GM18868 (cell line): Measurements from ENCODE around the gene NEB.
A peak's percentile ranks its signal among the peaks of the same experiment; 100 is the strongest.
"Not testable (repeated sequence)": the region's sequence is repeated elsewhere in the genome, so short reads cannot be mapped to it uniquely, and the experiment has no call there.

Experiments used
- ATAC-seq: cut with Tn5 transposase; IDR thresholded peaks from one replicate; pipeline ENCODE4 v1.9.1; 2021; ENCODE audit warnings: mild to moderate bottlenecking, moderate library complexity; ENCODE audit not compliant: unreplicated experiment

Gene NEB

DNA sequence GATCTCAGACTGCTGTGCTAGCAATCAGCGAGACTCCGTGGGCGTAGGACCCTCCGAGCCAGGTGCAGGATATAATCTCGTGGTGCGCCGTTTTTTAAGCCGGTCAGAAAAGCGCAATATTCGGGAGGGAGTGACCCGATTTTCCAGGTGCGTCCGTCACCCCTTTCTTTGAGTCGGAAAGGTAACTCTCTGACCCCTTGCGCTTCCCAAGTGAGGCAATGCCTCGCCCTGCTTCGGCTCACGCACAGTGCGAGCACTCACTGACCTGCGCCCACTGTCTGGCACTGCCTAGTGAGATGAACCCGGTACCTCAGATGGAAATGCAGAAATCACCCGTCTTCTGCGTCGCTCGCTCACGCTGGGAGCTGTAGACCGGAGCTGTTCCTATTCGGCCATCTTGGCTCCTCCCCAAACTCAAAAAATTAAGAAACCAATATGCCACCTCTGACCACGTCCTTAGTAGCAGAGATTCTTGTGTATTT lies 29.8 kb downstream of the NEB start:
- not testable (repeated sequence) for ATAC-seq

DNA sequence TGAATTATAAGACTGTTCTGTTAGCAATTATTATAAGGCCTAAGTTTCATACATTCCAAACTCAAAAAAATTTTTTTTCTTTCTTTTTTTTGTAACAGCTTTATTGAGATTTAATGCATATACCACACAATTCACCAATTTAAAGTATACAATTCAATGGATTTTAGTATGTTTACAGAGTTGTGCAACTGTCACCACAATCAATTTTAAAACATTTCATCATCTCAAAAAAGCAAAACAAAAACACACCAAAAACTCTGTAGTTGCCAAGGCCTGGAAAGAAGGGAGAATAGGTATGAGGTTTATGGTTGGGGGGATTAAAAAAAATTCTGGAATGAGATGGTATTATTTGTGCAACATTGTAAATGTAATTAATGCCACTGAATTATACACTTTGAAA lies 36.1 kb downstream of the NEB start:
- not testable (repeated sequence) for ATAC-seq

DNA sequence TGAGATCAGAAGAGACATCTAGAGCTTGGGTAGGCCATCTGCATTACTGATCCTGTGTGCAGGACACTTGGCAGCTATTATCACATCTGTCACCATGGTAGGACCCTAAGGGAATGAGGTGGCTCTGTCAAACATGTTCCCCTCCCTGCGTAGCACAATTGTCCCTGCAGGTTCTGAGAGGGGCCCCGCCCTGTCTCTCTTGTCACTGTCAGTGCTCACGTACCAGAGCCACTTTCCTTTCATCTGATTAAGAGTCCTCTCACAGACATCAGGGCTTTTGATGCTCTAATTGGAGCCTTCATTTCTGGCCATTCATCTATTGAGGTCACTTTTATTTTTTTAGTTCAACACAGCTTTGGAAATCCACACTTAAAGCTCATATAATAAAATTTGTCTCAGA lies 38.5 kb downstream of the NEB start:
- ATAC-seq = no peak

DNA sequence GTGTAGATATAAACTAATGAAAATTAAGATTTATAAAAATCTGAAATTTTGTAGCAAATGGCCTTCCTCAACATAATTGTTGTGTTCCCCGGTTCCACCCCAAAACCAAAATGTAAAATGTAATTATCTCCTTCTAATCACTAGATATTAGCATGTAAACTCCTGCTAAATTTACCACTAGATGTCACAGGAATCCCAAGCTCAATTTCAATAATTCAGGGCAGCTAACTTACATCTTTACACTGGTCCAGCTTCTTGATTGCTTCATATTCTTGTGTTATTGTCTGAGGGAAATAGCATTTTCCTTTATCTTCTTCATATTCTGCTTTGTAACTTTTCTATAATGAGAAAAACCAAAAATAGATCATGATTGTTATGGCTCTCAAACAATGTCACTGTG lies 42.6 kb downstream of the NEB start:
- no peak for ATAC-seq

DNA sequence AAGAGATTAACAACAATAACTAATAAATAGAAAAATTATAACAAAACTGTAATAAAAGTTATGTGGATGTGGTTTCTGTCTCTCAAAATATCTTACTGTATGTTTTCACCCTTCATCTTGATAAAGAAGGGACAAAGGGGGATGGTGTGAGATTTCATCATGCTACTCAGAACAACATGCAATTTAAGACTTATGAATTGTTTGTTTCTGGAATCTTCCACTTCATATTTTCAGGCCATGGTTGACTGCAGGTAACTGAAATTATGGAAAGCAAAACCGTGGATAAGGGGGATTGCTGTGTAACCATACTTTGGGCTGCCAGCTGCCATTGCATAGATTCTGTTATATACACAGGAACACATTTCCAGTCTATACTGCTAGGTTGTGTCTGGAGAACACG lies 45.6 kb downstream of the NEB start:
- ATAC-seq = no peak

DNA sequence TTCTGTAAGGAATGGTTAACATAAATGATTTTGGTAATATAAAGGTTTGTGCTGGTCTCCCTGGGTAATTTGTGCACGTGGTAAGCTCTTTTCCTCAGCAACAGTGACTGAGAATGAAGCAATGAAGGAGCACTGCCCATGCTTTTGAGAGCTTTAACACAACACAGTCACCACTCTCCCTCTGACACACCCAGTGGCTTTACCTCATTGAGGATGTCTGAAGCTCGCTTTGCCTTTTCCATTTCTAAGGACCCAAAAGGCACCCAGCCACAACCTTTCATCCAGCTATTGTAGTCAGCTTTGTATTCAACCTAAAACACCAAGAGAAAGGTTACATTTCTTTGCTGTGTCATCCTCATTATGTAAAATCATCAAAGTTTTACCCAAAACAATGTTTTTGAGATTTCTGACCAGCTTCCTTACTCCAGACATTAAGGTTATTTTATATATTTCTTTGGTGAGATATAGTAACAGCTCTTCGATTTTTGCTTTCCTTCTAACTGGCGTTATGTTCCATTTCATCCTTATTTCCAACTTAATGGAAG lies 51.7 kb downstream of the NEB start:
- no peak for ATAC-seq

DNA sequence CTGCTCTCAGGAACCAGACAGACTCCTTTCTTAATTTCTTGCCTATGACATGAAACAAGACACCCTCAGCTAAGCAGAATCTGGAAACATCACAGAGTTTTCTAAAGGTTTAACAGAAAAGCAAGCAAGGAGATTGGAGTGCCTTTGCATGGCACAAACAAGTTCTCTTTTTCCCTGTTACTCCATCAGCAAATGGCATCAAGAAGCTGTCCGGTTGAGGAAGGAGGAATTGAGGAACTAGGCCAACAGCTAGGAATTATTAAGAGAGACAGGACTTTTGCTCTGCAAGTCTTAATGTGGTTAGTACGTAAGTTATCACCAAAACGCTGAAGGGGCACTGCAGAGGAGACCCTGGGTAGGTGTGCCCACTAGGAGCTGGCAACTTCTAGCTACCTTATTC lies 53.2 kb downstream of the NEB start:
- no peak for ATAC-seq

DNA sequence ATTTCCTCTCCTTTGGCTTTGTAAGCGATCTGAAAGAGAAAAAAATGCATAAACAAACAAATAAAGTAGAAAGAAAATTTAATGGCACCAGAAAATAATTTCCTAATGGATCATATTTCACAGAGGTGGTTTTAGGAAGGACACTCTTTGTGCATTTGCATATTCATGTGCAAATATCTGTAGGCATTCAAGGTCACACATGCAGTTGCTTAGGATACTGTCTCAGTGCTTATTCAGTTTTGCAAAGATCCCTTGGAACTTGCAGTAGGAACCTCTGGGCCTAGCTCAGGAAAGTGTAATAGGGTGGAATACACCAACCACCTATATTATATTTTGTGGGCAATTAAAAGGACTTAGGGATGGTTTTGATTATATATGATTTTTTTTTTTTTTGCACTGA lies 54.3 kb downstream of the NEB start:
- ATAC-seq = no peak

DNA sequence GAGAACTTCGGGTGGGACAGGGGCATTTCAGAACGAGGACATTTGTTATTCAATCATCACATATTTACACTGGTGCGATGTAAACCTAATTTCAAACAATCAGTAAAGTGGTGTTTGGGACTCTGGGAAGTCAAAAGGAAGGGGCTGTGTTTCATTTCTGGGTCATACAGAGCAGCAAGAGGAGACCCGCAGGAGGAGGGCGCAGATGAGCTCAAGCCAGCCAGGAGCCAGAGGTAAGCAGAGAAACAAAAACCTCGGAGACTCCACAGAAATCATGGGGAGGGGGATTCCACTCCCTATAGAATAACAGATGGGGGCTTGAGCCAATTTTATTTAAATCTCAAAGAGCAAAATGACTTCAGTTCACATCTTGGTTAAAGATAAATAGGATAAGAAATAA lies 55.4 kb downstream of the NEB start:
- ATAC-seq = no peak

DNA sequence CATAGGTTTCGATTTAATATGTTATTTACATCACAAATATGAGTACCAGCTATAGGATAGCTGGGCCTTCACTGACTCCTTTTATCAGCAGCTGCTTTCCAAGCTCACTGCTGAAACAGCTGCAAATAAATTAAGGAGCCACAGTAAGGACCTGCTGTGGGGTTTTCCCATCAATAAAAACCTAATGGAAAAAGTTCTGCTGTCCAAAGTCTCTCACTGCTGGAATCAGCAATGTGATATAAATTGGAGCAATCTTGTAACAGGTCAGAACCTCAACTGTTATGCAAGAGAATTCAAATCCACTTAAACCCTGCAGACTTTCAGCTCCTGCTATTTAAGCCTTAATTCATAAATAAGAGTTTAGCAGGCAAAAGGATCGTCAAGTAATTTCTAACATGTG lies 61.3 kb downstream of the NEB start:
- no peak for ATAC-seq

DNA sequence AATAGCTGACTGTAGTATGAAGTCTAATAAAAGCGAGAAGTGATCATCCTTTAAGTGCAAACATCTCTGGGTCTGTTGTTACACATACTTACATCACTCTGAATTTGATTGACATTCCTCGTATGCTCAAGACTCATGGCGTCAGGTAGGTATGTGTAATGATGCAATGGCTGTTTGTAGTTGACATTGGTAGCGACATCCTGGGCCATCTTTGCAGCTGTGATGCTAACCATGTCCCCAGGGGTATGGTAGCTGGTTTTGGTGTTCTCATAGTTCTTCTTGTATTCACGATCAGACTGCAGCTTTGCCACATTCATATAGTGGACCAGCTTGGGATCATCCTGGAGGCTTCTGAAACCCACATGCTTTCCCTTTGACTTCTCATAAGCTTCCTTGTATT lies 62.0 kb downstream of the NEB start:
- ATAC-seq = no peak

DNA sequence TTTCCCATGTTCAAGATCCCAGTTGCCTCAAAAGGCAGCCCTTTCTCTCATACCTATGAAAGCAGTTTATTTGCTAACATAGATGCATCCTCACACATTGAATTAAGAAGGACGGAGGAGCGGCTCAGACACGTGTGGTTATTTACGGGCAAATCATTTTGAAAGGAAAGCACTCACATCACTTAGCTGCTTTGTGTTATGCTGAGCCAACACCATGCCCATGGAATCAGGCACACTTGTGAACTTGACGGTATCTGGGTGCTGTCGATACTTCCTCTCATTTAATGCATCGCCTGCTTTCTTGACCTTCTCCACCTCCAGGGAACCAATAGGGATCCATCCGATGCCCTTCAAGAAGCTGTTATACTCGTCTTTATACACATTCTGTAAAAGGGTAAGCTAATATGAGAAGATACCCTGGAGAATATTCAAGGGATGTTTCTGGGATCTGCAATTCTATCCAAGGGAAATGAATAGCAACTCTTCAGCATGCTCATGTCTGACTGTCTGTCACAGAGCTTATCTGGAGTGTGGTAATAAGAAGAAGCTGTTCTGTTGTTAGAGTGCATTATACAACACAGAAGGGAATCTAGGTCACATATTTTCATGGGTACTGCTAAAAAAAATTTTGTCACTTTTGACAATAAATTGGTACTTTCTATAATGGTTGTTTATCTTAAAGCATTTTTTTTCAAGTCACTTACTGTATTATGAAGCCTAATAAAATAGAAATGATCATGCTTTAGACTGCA lies 63.3 kb downstream of the NEB start:
- no peak for ATAC-seq

DNA sequence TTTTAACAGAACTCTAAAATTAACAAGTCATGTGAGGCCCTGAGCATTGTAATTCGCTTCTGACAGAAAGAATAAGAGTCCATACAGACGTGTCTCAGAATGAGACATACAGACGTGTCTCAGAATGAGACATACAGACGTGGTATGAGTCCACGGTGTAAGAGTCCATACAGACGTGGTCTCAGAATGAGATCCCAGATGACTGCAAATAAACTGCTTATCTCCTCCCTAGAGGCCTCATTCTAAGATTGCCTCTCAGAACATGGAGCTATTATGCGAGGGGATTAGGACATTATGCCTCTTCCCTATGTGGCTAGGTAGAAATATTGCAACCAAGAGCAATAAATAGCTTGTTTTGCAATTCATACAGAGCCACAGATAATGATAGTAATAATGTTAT lies 63.9 kb downstream of the NEB start:
- ATAC-seq = no peak

DNA sequence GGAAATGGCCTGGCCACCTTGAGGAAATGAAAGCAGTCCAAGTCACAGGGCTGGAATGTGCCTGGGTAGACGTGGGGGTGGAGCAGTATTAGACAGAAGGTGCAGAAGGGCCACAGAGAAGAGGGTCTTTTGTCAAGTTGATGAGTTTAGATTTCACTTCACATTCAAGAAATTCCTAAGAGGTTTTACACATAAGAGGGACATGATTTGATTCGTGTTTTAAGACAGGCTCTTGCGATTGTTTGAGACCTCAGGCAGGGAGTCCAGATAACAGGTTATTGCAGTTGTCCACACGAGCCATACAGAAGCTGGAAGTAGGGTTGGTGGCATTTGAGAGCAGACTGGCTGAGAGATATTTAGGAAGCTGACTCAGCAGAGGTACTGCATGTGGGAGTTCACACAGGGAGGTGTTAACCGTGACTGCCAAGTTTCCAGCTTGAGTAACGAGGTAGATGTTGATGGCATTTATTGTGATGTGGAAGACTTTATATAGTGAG lies 64.6 kb downstream of the NEB start:
- no peak for ATAC-seq

DNA sequence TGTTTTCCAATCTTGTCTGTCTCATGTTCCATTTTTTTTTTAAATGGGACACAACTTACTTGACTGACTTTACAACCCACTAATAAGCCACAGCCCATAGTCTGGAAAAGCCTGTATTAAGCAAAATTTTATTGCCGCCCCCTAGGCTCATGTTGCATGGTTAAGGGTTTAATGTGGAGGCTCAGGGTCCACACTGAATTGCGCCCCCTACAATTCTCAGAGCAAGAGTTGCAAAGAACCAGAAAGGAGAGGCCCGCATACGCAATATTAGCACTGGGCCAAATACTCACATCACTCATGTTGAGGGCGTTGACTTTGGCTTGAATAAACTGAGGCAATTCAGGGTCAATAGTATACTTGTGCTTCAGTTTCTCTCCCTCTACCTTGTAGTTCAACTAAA lies 65.5 kb downstream of the NEB start:
- no peak for ATAC-seq

DNA sequence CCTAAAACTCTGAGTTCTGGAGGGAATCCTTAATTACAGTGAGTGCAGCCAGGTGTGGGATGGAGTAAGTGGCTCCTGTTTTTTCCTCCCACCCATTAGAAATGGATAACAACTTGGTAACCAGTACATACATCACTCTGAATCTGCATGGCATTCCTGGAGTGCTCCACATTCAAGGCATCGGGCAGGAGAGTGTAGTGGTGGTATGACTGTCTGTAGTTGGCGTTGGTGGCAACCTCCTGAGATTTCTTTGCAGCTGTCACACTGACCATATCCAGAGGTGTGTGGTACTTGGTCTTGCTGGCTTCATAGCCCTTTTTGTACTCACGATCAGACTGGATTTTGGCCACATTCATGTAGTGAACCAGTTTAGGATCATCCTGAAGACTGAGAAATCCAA lies 68.3 kb downstream of the NEB start:
- ATAC-seq = no peak

DNA sequence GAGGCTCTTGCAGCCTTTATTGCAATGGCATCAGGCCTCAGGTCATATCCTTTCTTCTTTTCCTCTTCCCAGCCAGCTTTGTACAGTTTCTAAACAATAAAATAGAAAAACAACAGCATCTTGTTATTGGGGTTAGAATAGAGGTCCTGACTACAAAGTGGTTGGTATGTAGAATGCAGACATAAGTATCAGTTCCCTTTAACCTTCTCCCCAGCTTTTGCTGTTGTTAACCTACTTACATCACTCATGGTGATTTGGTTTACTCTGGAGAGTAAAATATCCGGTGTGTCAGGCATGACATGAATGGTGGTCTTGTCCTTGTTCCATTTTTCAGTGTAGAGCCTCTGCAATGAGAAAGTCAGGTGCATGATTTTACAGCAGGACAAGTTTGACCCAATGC lies 69.8 kb downstream of the NEB start:
- peak; percentile 92 for ATAC-seq

DNA sequence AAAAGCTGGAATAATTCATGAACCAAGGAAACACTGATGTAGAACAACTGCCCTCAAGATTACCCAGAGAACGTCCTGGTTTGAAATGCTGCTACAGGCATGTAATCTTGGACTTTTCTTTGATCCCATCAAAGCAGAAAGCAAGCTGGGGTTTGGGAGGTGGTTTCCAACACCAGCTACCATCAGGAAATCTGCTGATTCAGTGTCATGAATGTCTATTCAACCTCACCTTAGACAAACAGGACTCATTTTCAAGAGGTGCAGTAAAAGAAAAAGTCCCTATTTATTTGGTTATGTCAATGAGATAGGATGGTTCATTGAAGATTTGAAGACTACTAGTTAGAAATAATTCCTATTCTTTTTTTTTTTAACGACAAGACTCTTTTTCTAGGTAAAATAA lies 72.7 kb downstream of the NEB start:
- no peak for ATAC-seq

DNA sequence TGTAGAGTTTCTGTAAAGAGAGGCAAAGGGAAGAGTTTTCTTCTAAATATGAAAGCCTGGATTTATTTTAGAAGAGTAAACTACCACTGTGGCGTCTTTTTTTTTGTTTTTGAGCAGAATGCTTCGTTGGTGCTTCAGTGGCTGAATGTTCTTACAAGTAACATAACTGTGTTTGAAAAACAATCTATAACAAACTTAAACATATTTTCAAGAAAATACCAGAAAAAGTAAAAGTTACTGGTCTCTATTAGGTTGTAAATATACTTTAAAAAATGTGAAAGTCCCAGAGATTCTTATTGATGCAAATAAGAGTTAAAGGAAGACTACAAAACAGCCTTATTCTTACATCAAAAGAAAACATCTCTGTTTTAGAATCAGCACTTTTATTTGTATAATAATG lies 76.2 kb downstream of the NEB start:
- ATAC-seq = no peak

DNA sequence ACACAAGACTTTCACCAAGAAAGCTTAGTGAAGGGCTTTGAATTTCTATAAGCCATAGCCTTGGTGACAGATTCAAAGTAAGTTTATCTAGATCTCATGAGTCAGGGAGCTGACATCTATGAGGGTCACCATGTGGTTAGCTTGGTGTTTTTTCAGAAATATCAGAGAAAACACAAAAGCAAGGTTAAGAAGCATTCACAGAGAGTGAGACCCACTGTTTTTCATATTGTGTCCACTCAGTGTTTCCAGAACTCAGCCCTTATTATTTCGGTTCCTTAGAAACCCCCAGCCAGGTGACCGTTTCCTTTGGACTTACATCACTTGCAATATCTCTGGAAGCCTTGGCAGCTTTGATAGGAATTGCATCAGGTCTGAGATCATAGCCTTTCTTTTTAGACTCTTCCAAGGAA lies 76.6 kb downstream of the NEB start:
- ATAC-seq = no peak

DNA sequence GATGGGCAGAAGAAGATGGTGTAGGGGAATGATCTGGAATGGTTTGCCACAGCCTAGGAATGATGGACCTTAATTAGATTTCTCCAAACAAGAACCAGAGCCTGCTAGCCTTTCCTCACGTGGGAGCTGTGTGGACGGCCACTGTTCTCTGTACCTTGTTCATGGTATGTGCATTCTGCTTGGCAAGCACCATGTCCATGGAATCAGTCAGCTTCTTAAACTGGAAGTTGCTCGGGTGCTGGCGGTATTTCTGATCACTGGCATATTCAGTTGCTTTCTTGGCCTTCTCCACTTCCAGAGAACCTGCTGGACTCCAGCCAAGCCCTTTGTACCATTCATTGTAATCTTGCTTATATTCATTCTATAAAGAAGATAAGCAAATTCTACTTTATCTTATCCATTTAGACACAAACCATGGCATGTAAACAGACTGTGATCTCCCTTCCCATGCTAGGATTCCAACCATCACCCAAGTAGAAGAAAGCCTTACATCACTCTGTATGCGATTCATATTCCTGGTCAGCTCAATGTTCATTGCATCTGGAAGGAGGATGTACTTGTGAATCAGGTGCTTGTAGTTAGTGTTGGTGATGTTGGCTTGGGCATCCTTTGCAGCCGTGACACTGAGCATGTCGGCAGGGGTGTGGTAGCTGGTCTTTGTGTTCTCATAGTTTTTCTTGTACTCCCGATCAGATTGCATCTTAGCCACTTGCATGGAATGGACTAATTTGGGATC lies 78.4 kb downstream of the NEB start:
- no peak for ATAC-seq

DNA sequence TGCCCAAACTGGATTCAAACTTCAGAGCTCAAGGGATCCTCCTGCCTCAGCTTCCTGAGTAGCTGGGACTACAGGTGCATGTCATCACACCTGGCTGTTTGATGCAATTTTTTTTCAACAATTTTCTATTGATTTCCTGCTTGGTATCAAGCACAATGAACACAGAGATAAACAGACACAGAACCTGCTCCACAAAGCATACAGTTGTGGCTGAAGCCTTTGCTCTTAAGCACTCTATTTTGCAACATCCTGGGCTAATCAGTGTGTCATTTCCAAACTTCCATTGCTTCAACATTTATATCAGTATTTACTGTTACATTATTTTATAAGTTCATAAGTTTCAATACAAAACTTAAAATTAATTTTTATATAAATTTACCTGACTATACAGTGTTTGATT lies 79.4 kb downstream of the NEB start:
- ATAC-seq = no peak
